GM23248 (cell line): ENCODE results near the gene GAS7. TPM values are rescaled to one million over a fixed set of nuclear protein-coding genes. Genes with fewer than 3 reads are reported as not detected.

Source experiments
- DNase-seq: peaks from one replicate; pipeline ENCODE4 v3.0.0-alpha.2; 2015
- H2AFZ ChIP-seq: fragments of 200-600 bp; sonication (generic); 2 replicates; pipeline ENCODE4 v1.6.1; 2016; ENCODE audit warnings: antibody characterized with exemption
- H3F3A ChIP-seq: fragments of 200-600 bp; sonication (generic); 2 replicates; pipeline ENCODE4 v1.6.1; 2016; ENCODE audit warnings: mild to moderate bottlenecking, antibody characterized with exemption, mixed run types; ENCODE audit not compliant: insufficient read depth
- H3K27ac ChIP-seq: fragments of 200-600 bp; sonication (generic); 2 replicates; pipeline ENCODE4 v1.5.1; 2016; ENCODE audit warnings: mild to moderate bottlenecking
- H3K27me3 ChIP-seq: fragments of 200-600 bp; sonication (generic); replicated peaks from 2 replicates; pipeline ENCODE4 v1.6.1; 2016; ENCODE audit warnings: mild to moderate bottlenecking; ENCODE audit not compliant: insufficient read depth
- H3K36me3 ChIP-seq: fragments of 200-600 bp; sonication (generic); 2 replicates; pipeline ENCODE4 v1.6.1; 2016; ENCODE audit warnings: low read depth, mild to moderate bottlenecking
- H3K4me1 ChIP-seq: fragments of 200-600 bp; sonication (generic); 2 replicates; pipeline ENCODE4 v1.6.1; 2016; ENCODE audit warnings: mild to moderate bottlenecking; ENCODE audit not compliant: insufficient read depth
- H3K4me2 ChIP-seq: fragments of 200-600 bp; sonication (generic); one replicate; pipeline ENCODE4 v1.6.1; 2016; ENCODE audit warnings: mild to moderate bottlenecking; ENCODE audit not compliant: unreplicated experiment
- H3K4me3 ChIP-seq: fragments of 200-600 bp; sonication (generic); 2 replicates; pipeline ENCODE4 v1.5.1; 2016; ENCODE audit warnings: mild to moderate bottlenecking
- H3K79me2 ChIP-seq: fragments of 200-600 bp; sonication (generic); 2 replicates; pipeline ENCODE4 v1.6.1; 2016; ENCODE audit warnings: mild to moderate bottlenecking; ENCODE audit not compliant: insufficient read depth
- H3K9ac ChIP-seq: fragments of 200-600 bp; sonication (generic); 2 replicates; pipeline ENCODE4 v1.6.1; 2016; ENCODE audit warnings: mild to moderate bottlenecking
- H3K9me2 ChIP-seq: fragments of 200-600 bp; sonication (generic); 2 replicates; pipeline ENCODE4 v1.6.1; 2016; ENCODE audit warnings: mixed run types, mild to moderate bottlenecking, moderate library complexity; ENCODE audit not compliant: insufficient read depth
- H3K9me3 ChIP-seq: fragments of 200-600 bp; sonication (generic); one replicate; pipeline ENCODE4 v1.6.1; 2017; ENCODE audit warnings: low read depth
- H4K20me1 ChIP-seq: fragments of 200-600 bp; sonication (generic); 2 replicates; pipeline ENCODE4 v1.6.0; 2016; ENCODE audit not compliant: insufficient read depth
- EZH2 ChIP-seq: fragments of 200-600 bp; sonication (generic); IDR thresholded peaks from 2 replicates; pipeline ENCODE4 v1.6.1; 2018; ENCODE audit warnings: antibody characterized with exemption, mild to moderate bottlenecking; ENCODE audit not compliant: insufficient read depth, poor library complexity, severe bottlenecking
- EZH2phosphoT487 ChIP-seq: fragments of 200-600 bp; sonication (generic); IDR thresholded peaks from 2 replicates; pipeline ENCODE4 v1.6.1; 2018; ENCODE audit warnings: antibody characterized with exemption, moderate library complexity, mild to moderate bottlenecking, low read depth; ENCODE audit not compliant: insufficient read depth
- WGBS, 2 experiments: methylation state at CpG; one replicate each; pipeline ENCODE4 v1.1.6; 2015 to 2017; ENCODE audit warnings: low lambda C conversion rate in 2 of 2, low coverage in 1 of 2; ENCODE audit errors: missing lambda C conversion rate in 2 of 2; 5-methylcytosine and 5-hydroxymethylcytosine counted together
- in situ Hi-C: fragments of 300-500 bp; cut with MboI; formaldehyde crosslinking; loops from 2 replicates; pipeline ENCODE4 v1.15.0; 2020
- polyA plus RNA-seq: library from polyadenylated mRNA; unstranded; fragments of >200 nt; fragmentation: Nextera tagmentation; extraction: Ambion mirVana; gene quantifications from 2 replicates; pipeline ENCODE4 v1.2.1, GENCODE V29; 2016
- total RNA-seq: library from RNA; depleted of rRNA; stranded (reverse); fragments of >200 nt; shearing (Covaris generic); gene quantifications from 2 replicates; pipeline ENCODE4 v1.2.3, GENCODE V29; 2014

GAS7 gene
- total and polyA plus RNA-seq, 2 experiments from 2014 or later, result 6.7 to 13.4 TPM

DNA sequence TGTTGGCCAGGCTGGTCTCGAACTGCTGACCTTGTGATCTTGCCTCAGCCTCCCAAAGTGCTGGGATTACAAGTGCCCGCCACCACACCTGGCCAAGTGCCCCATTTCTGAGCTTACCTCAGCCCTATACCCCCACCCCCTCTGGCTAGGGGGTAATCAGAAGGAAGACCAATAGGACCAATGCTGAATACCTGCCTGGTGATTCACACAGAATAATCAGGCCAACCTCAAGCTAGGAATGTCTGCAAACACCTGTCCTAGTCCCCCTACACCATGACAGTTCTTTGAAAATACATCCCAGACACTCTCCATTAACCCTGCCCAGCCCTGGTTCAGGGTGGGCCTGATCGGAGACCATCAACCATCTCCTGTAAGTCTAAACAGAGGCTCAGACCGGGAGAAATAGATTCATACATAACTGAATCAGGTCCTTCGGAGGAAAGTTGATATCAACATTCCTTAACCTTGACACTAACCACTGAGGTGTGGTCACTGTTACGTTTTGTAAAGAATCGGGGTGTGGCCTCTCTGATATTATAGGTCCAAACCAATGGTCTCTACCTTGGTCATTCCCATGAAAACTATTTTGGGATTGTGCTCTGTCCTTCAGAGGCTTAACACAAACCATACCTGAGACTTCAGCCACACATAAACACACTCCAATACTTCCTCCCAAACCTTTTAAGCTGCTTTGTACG is 130.8 kb downstream of the GAS7 start:
- Histone ChIP-seq H3F3A (no peaks in the 10 kb centered on the region), H3K9ac (no peak overlapping the region), H3K4me1 (0 out of 2 replicates have a peak, but pooled peaks cover 8% of the 10 kb centered on the region), H4K20me1 (no peaks in the 10 kb centered on the region), H3K36me3 (no peaks in the 10 kb centered on the region), H3K27ac (no peak overlapping the region), H2AFZ (no peak overlapping the region), H3K4me2 (no peak overlapping the region), H3K4me3 (no peak overlapping the region), H3K27me3 (no peaks in the 10 kb centered on the region), H3K9me2 (no peaks in the 10 kb centered on the region), H3K79me2 (peaks cover 10% of the 10 kb centered on the region), H3K9me3 (no peaks in the 10 kb centered on the region)
- DNase-seq, result no peak
- in situ Hi-C loops, result no loop called here
- TF ChIP-seq EZH2 (no peak), EZH2phosphoT487 (no peak)
- 84 to 89% methylated on average over 8 of the region's 8 CpGs for WGBS, 2 experiments

DNA sequence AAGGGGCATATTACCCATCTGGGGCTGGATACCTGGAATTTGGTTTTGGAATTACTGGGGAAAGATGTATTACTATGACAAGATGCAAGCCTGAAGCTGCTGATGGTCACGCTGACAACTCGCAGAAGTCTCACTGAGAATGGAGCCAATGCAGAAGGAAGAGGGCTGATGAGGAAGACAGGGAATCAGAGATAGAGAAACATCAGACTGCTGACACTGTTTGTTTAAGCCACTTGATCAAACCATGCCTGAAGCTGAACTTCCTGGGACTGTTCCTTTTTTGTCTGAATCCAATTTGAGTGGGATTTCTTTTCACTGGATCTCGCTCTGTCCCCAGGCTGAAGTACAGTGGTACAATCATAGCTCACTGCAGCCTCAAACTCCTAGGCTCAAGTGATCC is 133.9 kb downstream of the GAS7 start:
- no peak overlapping the region for H3K4me2 ChIP-seq
- no peak overlapping the region for H3K9ac ChIP-seq
- H3K9me2 ChIP-seq, result no peaks in the 10 kb centered on the region
- H2AFZ ChIP-seq, result no peak overlapping the region
- no peaks in the 10 kb centered on the region for H4K20me1 ChIP-seq
- DNase-seq, result no peak
- H3K36me3 ChIP-seq, result no peaks in the 10 kb centered on the region
- H3K79me2 ChIP-seq, result peaks cover 5% of the 10 kb centered on the region
- no peaks in the 10 kb centered on the region for H3K9me3 ChIP-seq
- WGBS, 2 experiments, result 95 to 98% methylated on average over 3 of the region's 3 CpGs
- TF ChIP-seq EZH2 (no peak), EZH2phosphoT487 (no peak)
- peaks cover 22% of the 10 kb centered on the region for H3K4me1 ChIP-seq
- 0 out of 2 replicates have a peak, but pooled peaks cover 9% of the 10 kb centered on the region for H3F3A ChIP-seq
- in situ Hi-C loops, result no loop called here
- no peaks in the 10 kb centered on the region for H3K27me3 ChIP-seq
- no peak overlapping the region for H3K27ac ChIP-seq
- H3K4me3 ChIP-seq, result no peak overlapping the region

DNA sequence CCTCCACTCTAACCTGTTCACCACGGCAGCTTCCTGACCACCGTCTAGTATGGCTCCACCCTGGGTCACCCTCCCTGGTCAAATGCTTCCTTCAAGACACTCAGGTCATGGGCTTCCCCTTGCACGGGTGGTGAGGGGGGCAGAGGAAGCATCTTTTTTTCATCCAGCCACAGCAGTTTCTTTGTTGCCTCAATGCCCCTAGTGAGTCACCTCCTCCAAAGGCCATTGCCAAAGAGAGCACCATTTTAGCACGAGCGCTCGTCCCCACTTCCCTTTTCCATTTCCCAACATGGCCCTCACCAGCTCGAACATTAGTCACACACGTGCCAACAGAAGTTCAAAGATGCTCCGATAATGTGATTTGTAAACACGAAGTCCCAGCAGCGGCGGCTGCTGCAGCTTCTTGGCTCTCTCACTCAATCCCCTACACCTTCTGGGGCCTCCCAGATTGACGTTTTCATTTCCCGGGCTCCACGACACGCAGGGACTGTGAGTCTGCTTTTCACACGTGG is 134.6 kb downstream of the GAS7 start:
- Histone ChIP-seq H3K9ac (no peak overlapping the region), H3K36me3 (no peaks in the 10 kb centered on the region), H3K27ac (no peak overlapping the region), H2AFZ (no peak overlapping the region), H3K4me2 (no peak overlapping the region), H3K79me2 (peaks cover 3% of the 10 kb centered on the region), H3K9me2 (no peaks in the 10 kb centered on the region), H3K4me3 (no peak overlapping the region), H3K9me3 (no peaks in the 10 kb centered on the region), H3F3A (0 out of 2 replicates have a peak, but pooled peaks cover 9% of the 10 kb centered on the region), H4K20me1 (no peaks in the 10 kb centered on the region), H3K27me3 (no peaks in the 10 kb centered on the region), H3K4me1 (peaks cover 22% of the 10 kb centered on the region)
- WGBS, 2 experiments, result 28 to 30% methylated on average over 17 of the region's 17 CpGs
- peak; percentile 65 for DNase-seq
- in situ Hi-C loops, result no loop called here
- TF ChIP-seq EZH2 (no peak), EZH2phosphoT487 (no peak)

DNA sequence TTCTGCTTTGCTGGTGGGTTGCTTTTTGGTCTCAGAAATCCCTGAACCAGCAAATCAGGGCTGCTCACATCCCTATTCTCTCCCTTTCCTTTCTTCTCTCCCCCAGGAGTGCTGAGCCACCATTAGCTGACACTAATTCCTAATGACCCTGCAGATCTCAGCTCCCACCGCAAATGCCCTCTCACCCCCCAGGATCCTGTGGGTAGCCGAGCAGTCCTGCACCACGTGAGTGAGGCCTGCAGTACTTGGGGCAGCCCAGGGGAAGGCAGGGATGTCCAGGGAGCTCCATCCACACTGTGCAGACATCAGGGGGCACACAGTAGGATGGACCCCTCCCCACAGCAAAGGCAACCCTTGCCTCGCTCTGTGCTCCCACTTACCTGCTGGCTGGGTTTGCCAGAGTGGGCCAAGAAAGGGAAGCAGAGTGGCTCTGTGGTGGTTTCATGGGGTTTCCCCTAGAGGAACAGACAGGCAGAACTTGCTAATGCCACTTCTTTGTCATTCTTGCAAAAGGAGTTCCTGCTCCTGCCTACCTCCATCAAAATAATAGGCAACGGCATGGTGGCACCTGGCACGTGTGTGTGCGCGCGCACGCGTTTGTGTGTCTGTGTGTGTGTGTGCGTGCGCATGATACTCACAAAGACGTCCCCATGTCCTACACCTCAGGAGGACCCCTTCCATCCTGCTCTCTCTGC is 135.6 kb downstream of the GAS7 start:
- Histone ChIP-seq H3F3A (0 out of 2 replicates have a peak, but pooled peaks cover 9% of the 10 kb centered on the region), H3K79me2 (no peaks in the 10 kb centered on the region; the same call in none of the 2 replicates), H3K9ac (no peak overlapping the region), H3K9me2 (no peaks in the 10 kb centered on the region), H3K4me3 (no peak overlapping the region), H3K36me3 (no peaks in the 10 kb centered on the region), H3K27ac (no peak overlapping the region), H3K4me2 (no peak overlapping the region), H4K20me1 (no peaks in the 10 kb centered on the region), H3K4me1 (peaks cover 22% of the 10 kb centered on the region), H2AFZ (no peak overlapping the region), H3K27me3 (no peaks in the 10 kb centered on the region), H3K9me3 (no peaks in the 10 kb centered on the region)
- in situ Hi-C loops, result no loop called here
- DNase-seq, result no peak
- TF ChIP-seq EZH2phosphoT487, result no peak
- no peak for TF ChIP-seq EZH2
- 98% methylated on average over 14 of the region's 14 CpGs for WGBS, 2 experiments
